Spleen (tissue), 7 donors: ENCODE data around the gene LRP1B.

Source experiments
- CTCF ChIP-seq, 11 experiments: fragments of 200-600 bp in 7 of 11; fragments of 450-650 bp in 4 of 11; sonication (generic) in 4 of 11; IDR thresholded peaks in 8 of 11; conservative IDR thresholded peaks in 3 of 11; 1 replicate in 7 of 11; 2 replicates in 4 of 11; pipeline versions ENCODE4 v1.4.0 to v1.8.0; 2016 to 2021; ENCODE audit warnings: antibody characterized with exemption in 11 of 11, inconsistent platforms in 4 of 11, mild to moderate bottlenecking in 1 of 11
- POLR2A ChIP-seq, 3 donors: fragments of 450-650 bp; IDR thresholded peaks; one replicate each; pipeline ENCODE4 v1.5.1; 2017; ENCODE audit warnings: antibody characterized with exemption in 3 of 3, mild to moderate bottlenecking in 1 of 3
- donor health status: DM: no; HTN: no; CAD: no; lungs with moderate emphysema.
- donor health status: DM: no; HTN: no; CAD: no.
- donor health status: DM: no; HTN: no; CAD: no.

- TF ChIP-seq CTCF (IDR thresholded peaks at IDR 0.05 in 8 of 11, conservative IDR thresholded peaks at IDR 0.05 in 3 of 11) (no peak), POLR2A (IDR thresholded peaks at IDR 0.05) (no peak)
Measured at GRCh38 chr2:141207036-141207385, 923.8 kb downstream of the LRP1B start.
